SK-MEL-5 (cell line): ENCODE results near the gene MYO7B. TPM values are rescaled to one million over a fixed set of nuclear protein-coding genes. Genes with fewer than 3 reads are reported as not detected.

Experiments used
- DNase-seq: peaks from one replicate; pipeline ENCODE4 v3.0.0-alpha.2; 2016; ENCODE audit warnings: low read depth, low spot score
- in situ Hi-C: cut with HindIII; loops from 2 replicates; pipeline ENCODE4 v1.10.0; 2016; ENCODE audit warnings: low sequenced_read_pairs, high pct_unique_total_duplicates, low pct_unique_long_range_greater_than_20kb
- total RNA-seq: library from RNA; depleted of rRNA; stranded (reverse); fragments of >200 nt; shearing (Covaris generic); gene quantifications from 2 replicates; pipeline ENCODE4 v1.2.3, GENCODE V29; 2014

The MYO7B gene
- total RNA-seq, 1 experiment from 2014 or later, result not detected

GRCh38 chr2:127654084-127654837, 118.8 kb downstream of the MYO7B start:
- in situ Hi-C loops, result no loop called here
- DNase-seq, result no peak

- in situ Hi-C loops, result no loop called here
- no peak for DNase-seq
Observed at GRCh38 chr2:127654838-127655175, 119.3 kb downstream of the MYO7B start.

GRCh38 chr2:127655209-127656073, 120.0 kb downstream of the MYO7B start:
- in situ Hi-C loops, result no loop called here
- DNase-seq, result no peak

- DNase-seq, result no peak
- in situ Hi-C loops, result no loop called here
Observed at GRCh38 chr2:127656569-127657231, 121.2 kb downstream of the MYO7B start.

GRCh38 chr2:127657232-127657595, 121.7 kb downstream of the MYO7B start:
- in situ Hi-C loops, result no loop called here
- DNase-seq, result no peak

GRCh38 chr2:127658146-127658545, 122.7 kb downstream of the MYO7B start:
- no peak for DNase-seq

GRCh38 chr2:127658641-127659407, 123.3 kb downstream of the MYO7B start:
- in situ Hi-C loops, result no loop called here
- no peak for DNase-seq

More at GRCh38 chr2:127658146-127658545, 122.7 kb downstream of the MYO7B start:
- in situ Hi-C loops, result no loop called here

GRCh38 chr2:127659408-127660290, 124.2 kb downstream of the MYO7B start:
- in situ Hi-C loops, result no loop called here
- no peak for DNase-seq

GRCh38 chr2:127660291-127660578, 124.8 kb downstream of the MYO7B start:
- no peak for DNase-seq
- in situ Hi-C loops, result no loop called here

GRCh38 chr2:127661072-127661649, 125.7 kb downstream of the MYO7B start:
- in situ Hi-C loops, result no loop called here
- no peak for DNase-seq

GRCh38 chr2:127661949-127662510, 126.5 kb downstream of the MYO7B start:
- no peak for DNase-seq
- in situ Hi-C loops, result no loop called here

- DNase-seq, result no peak
- in situ Hi-C loops, result no loop called here
Observed at GRCh38 chr2:127662937-127663565, 127.6 kb downstream of the MYO7B start.

- no peak for DNase-seq
- in situ Hi-C loops, result no loop called here
Observed at GRCh38 chr2:127663566-127664064, 128.1 kb downstream of the MYO7B start.

- no peak for DNase-seq
- in situ Hi-C loops, result no loop called here
Observed at GRCh38 chr2:127664065-127664894, 128.8 kb downstream of the MYO7B start.

- in situ Hi-C loops, result no loop called here
- no peak for DNase-seq
Observed at GRCh38 chr2:127664895-127665225, 129.4 kb downstream of the MYO7B start.
